ENCODE measurements around the gene ZIC1.

The ZIC1 gene

DNA sequence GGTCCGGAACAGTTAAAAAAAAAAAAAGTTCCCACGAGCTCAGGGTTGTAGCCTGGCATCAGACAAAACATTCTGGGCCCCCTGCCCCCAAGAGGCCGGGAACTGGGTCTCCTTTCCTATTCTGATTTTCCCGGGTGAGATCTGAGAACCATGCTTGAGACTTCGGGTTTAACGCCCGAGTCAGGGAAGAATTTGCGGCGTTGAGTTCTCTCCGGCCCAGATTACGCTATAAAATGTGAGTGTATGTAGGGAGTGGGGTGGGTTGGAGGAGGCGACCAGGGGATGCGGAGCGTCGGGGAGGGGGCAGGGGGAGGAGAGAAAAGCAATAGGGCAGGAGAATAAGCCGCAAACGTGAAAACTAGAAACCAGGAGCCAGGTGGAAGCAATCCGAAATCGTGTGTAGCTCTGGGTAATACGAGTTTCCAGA is 2.7 kb downstream of the ZIC1 start:
- DNase-seq: no peak

DNA sequence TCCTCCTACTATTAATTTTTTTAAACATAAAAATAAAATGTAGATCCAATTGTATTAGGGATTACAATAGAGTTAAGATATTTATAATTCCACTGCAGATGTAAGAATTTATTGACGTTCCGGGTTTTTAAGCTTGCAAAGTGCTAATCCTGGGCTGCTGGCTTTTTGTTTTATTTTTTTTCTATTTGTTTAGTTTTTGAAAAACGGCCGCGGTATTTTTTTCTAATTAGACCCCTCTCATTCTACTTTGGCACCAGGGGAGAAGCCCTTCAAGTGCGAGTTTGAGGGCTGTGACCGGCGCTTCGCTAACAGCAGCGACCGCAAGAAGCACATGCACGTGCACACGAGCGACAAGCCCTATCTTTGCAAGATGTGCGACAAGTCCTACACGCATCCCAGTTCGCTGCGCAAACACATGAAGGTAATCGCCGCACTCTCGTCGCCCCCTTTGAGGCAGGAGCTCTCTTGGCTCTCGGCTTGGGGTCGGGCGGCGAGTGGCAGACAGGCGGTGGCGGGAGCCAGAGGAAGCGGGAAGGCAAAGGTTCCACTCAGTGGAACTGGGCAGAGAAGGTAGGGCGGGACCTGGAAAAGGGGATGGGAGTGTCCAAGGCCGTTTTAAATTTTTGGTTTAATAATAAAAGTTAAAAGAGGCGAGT is 3.2 kb downstream of the ZIC1 start:
- DNase-seq: no peak

GRCh38 chr3:147412917-147413685 is 3.9 kb downstream of the ZIC1 start:
- no peak for DNase-seq

GRCh38 chr3:147413686-147414389 is 4.7 kb downstream of the ZIC1 start:
- DNase-seq: no peak

DNA sequence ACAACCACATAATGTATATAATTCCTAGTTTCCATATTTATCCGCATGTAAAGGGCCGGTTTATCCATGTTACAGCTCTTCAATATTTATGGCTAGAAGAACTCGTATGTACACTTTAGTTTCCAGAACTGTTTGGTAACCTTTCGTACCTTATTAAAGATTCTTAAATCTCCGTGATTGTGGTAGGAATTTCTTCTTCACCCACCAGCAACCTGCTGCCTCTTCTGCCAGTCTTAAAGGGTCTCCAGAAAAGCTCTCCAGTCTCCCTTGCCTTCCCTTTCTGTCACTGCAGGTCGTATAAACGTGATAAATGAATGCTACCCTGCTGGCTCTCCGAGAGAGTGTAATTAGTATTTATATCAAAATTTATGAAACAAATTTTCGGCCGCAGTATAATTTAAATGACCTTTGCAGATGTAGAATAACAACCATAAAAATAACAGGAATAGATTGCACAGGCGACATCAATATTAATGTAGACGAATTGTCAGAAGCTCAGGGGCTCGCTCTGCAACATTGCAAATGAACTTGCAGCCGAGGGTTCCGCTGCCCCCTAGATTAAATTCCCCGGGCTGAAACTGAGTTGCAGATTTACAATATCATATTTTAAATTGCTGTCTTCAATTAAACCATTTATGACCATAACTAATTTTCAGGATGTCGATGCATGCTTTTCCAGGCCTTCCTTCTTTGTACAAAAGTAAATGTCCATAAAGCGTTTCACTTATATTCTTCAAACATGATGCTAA is 5.4 kb downstream of the ZIC1 start:
- no peak for DNase-seq

GRCh38 chr3:147415286-147415685 is 6.1 kb downstream of the ZIC1 start:
- no peak for DNase-seq

DNA sequence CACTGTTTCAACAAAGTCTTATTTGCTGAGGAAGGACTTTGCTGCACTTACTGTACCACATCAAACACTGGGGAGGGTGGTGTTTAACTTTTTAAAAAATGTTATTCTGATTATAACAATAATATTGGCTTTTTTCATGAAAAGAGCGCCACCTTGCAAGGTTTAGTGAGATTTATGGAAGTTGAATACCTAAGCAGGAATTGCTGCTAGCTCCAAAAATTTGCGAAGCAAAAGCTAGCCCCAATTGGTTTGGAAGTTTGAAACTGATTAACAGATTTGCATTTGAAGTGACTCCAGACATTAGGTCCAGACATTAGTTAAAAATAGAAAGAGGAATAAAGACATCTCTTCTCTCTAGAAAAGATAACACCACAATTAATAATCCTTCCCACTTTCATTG is 6.7 kb downstream of the ZIC1 start:
- DNase-seq: no peak

- no peak for DNase-seq
Measured at GRCh38 chr3:147416931-147417330, 7.8 kb downstream of the ZIC1 start.

GRCh38 chr3:147417551-147418295 is 8.6 kb downstream of the ZIC1 start:
- no peak for DNase-seq

DNA sequence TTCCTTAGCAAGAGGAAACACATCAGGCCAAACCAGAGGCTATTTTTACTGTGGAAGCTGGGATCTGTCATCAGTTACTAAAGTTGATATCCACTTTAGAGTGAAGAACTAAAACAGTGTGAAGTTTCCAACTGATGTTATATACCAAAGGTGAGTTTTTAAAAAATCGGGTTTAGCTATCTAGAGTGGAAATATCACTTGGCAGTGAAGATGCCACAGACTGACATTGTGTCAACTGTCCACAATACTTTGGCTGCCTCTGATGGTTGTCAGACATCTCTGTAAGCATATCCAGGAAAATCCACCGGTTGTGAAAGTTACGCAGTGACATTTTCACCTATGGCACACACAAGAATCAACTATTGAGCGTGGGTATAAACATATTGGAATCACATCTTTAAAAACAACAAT is 9.2 kb downstream of the ZIC1 start:
- DNase-seq: no peak

GRCh38 chr3:147418808-147419701 is 9.9 kb downstream of the ZIC1 start:
- no peak for DNase-seq

GRCh38 chr3:147419781-147420224 is 10.6 kb downstream of the ZIC1 start:
- no peak for DNase-seq

DNA sequence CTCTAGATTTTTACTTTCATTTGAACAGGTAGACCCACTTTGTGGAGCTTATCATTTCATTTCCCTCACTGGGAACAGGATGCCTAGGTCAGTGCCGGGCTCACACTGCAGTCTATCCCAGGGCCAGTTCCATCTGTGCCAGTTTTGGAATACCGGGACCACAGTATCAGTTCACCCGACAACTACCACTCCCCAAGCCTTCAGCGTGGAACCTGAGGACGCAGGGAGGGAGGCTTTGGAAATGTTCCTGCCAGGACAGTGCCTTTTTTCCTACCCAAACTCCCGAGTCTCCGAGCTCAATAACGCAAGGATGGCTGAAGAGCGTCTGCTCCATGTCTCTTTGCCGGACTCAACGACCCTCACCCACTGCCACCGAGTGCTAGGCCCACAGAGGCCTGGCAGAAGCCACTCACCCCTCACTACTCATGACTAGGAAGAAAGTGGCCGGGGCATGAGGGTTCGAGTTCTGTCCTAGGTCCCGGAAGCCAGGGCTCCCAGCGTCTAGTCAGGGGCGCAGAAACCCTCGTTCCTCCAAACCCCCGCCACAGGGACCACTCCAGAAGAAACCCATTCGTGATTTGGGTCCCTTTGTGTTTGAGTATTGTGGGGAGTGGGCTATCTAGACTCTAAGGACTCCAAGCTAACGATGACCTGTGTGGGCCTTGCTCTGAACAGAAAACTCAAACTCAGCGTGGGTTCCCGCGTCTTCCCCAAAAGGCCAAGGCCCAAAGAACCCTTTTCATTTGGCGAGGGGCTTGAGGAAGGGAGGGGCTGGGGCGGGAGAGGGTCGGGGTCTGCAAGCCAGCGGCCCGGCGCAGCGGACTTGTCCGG is 11.4 kb downstream of the ZIC1 start:
- no peak for DNase-seq

DNA sequence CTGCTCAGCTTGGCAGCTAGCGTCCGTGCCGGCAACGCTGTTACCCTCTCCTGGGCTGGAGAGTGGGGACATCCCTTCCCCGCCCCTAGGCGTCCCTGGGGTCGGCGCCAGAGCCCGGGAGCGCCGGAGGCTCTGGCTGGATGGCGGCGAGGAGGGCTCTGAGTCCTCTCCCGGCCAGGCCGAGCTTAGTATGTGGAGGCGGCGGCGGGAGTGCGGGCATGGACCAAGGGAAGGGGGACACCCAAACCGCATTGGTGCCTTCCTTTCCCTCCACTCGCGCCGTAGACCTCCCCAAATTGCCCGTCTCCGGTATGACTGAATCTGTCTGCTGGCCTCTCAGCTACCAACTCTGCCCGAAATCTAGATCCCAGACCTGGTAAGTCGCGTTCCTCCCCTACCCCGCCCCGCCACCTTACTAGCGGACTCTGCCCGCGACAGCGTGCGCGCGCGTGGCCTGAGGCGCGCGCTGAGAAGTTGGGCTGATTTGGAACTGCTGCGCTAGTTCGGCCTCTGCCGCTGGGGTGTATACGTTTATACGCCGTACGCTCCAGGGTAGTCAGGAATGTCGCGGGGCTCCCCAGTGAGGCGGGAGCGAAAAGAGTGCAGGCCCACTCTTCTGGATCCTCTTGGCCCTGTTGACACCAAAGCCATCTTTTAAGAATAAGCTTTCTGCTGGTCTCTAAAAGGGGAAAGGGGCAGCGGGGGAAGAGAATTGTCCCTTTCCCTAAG is 12.2 kb downstream of the ZIC1 start:
- no peak for DNase-seq

- no peak for DNase-seq
Measured at GRCh38 chr3:147422196-147422595, 13.0 kb downstream of the ZIC1 start.

DNA sequence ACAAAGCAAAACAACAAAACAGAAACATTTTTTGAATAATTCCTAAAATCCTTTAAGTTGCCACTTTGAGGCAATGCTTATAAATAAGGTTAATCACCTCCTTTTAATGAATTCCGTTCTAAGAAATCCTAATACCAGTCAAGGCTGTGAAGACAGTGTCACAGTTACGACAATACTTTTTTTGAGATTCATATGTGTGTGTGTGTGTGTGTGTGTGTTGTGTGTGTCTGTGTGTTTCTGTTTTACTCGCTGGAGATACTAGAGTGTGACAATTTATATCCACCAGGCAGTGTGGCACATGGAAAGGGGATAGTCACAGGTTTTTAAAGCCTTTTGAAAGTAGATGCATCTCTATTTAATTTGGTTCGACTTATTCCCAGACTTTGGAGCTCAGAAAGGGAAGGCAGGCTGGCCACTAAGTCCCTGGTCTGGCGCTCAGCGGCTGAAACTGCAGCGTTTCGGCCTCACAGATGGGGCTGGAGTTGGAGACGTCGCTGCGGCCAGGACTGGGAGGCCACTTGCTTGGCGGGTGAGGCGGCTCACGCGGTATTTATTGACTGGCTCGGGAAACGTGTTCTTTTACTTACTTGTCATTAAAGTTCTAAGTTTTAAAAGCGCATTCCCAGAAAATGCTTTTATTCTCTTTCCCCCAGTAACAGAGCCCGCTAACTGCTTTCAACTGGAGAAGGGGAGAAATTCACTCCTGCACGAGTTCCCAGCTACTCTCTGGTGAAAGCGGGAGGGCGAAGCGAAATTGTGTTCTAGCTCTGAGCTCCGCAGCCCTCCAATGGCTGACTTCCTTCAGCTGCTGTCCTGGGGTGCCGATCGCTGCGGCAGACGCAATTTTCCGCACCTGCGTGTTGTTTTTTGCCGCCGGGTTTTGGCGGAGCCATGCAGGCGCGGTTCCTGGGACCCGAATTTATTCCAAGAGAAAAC is 13.7 kb downstream of the ZIC1 start:
- no peak for DNase-seq

DNA sequence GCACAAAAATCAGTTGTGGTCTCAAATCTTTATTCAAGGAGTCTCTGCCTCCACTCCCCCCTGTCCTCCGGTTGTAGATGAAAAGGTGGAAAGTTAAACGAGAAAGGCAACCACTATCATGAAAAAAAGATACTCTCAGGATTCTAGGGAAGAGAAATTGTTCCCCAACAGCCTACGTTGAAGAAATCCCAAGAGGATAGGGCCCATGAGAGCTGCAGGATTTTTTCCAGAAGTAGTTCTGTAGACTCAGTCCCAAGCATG is 14.3 kb downstream of the ZIC1 start:
- no peak for DNase-seq

DNA sequence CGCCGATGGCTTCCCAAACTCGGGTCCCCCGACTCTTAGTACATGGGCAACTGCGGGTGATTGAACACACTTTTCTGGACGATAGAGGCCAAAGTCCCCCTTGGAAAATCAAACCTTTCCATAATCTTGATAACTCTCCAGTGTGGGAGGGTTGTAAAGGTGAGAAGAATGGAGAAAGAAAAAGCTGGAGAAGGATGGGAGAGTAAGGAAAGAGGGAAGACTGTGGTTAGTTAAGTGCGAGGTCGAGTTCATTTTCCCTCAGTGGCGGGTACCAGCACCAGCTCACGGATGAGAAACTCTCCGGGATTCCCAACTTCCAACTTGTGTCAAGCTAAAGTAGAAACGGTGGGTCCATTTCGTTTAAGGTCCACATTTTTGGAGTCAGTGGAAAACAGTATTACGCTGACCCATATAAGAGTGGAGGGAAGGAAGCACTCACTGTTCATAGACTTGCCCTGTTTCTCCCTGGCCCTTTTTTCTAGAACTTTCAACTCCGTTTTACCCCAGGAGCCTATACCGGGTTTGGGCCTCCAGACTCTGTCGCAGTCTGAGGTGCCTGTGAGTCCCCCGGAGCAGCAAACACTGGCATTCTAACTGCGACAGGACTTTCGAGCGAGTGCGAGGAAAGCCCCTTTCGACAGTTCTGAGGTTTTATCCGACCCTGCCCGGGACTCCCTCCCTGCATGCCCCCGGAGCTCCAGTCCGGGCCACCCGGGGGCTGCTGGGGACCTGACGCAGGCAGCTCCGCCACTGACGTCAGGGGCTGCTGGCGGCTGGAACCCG is 14.8 kb downstream of the ZIC1 start:
- no peak for DNase-seq
